Lower lobe of right lung (tissue), 2 donors: ENCODE results near the gene COL18A1. TPM values are rescaled to one million over a fixed set of nuclear protein-coding genes. Genes with fewer than 3 reads are reported as not detected.
"Not testable (repeated sequence)": the region's sequence is repeated elsewhere in the genome, so short reads cannot be mapped to it uniquely, and the experiment has no call there.

Source experiments
- ATAC-seq, 2 donors: fragments of 200-7000 bp; cut with Tn5 transposase; one replicate each; pipeline ENCODE4 v1.9.1; 2020 to 2022; ENCODE audit warnings: mild to moderate bottlenecking in 2 of 2, moderate library complexity in 2 of 2
- DNase-seq: peaks from one replicate; pipeline ENCODE4 v3.0.0-alpha.2; 2020
- H3K27ac ChIP-seq: fragments of 200-600 bp; one replicate; pipeline ENCODE4 v1.8.0; 2022
- H3K27me3 ChIP-seq: fragments of 200-600 bp; one replicate; pipeline ENCODE4 v1.8.0; 2022; ENCODE audit warnings: low read depth
- H3K36me3 ChIP-seq: fragments of 200-600 bp; one replicate; pipeline ENCODE4 v1.8.0; 2022; ENCODE audit warnings: mild to moderate bottlenecking
- H3K4me1 ChIP-seq: fragments of 200-600 bp; one replicate; pipeline ENCODE4 v1.8.0; 2022
- H3K4me3 ChIP-seq: fragments of 200-600 bp; one replicate; pipeline ENCODE4 v1.8.0; 2022; ENCODE audit warnings: mild to moderate bottlenecking
- H3K9me3 ChIP-seq: fragments of 200-600 bp; one replicate; pipeline ENCODE4 v1.8.0; 2022
- intact Hi-C: fragments of 100-400 bp; cut with DNase I; formaldehyde crosslinking; loops from one replicate; pipeline ENCODE4 v1.11.0; 2022
- total RNA-seq: library from RNA; stranded (reverse); fragmentation: NEBNext Ultra II Directional; extraction: Animal tissue kit (Norgen Biotek cat#: 25700); gene quantifications from one replicate; pipeline ENCODE4 v1.2.1, GENCODE V29; 2021
- TF ChIP-seq, protein P1 (sequence below): fragments of 200-600 bp; IDR thresholded peaks from one replicate; pipeline ENCODE4 v1.8.0; 2022; ENCODE audit warnings: antibody characterized with exemption, mild to moderate bottlenecking
- donor health status: DM: no; HTN: yes; CAD: no; lungs with severe emphysema.

Gene COL18A1
- total RNA-seq, 1 donor from 2014 or later, result 45.1 TPM

DNA sequence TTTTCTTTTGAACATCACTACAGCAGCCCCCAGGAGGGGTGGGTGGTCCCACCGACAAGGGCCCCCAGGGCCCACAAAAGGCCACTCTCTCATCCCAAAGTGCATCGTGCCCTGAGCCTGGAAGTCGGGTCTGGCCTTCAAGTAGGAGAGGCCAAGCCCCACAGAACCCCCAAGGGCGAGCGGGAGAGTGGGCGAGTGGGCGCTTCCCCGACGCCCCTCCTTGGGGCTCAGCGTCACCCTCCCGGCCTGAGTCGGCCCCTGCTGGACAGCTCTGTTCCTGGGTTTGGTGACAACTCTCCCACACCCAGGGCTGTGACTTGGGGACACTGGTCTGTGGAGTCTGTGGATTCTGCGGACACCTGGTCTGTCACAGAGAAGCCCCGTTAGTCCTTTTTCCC lies 42.2 kb upstream of the COL18A1 start:
- no peaks in the 10 kb centered on the region for H3K27me3 ChIP-seq
- no peaks in the 10 kb centered on the region for H3K9me3 ChIP-seq
- ATAC-seq (no peak), DNase-seq (peak; percentile 32)
- TF ChIP-seq, protein P1, sequence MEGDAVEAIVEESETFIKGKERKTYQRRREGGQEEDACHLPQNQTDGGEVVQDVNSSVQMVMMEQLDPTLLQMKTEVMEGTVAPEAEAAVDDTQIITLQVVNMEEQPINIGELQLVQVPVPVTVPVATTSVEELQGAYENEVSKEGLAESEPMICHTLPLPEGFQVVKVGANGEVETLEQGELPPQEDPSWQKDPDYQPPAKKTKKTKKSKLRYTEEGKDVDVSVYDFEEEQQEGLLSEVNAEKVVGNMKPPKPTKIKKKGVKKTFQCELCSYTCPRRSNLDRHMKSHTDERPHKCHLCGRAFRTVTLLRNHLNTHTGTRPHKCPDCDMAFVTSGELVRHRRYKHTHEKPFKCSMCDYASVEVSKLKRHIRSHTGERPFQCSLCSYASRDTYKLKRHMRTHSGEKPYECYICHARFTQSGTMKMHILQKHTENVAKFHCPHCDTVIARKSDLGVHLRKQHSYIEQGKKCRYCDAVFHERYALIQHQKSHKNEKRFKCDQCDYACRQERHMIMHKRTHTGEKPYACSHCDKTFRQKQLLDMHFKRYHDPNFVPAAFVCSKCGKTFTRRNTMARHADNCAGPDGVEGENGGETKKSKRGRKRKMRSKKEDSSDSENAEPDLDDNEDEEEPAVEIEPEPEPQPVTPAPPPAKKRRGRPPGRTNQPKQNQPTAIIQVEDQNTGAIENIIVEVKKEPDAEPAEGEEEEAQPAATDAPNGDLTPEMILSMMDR, result no peak
- H3K27ac ChIP-seq, result no peak overlapping the region
- H3K36me3 ChIP-seq, result no peaks in the 10 kb centered on the region
- intact Hi-C loops, result no loop called here
- peaks cover 23% of the 10 kb centered on the region for H3K4me1 ChIP-seq
- no peak overlapping the region for H3K4me3 ChIP-seq

DNA sequence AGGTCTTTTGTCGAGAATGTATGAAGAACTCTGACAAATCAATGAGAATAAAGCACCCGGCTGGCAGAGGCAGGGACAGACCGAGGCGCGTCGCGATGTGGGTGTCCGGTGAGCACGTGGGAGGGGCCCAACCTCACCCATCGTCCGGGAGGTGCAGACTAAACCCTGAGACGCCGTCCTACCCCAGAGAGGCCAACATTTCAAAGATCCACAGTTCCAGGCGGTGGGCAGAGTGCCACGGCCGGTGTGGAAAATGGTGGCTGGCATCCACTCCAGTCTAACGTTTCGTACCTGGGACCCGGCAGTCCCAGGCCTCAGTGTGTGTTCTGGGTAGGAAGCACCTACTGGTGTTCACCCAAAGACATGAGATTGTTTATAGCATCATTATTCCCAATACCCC lies 41.7 kb upstream of the COL18A1 start:
- Histone ChIP-seq H3K4me1 (peaks cover 22% of the 10 kb centered on the region), H3K27ac (peak overlapping the region; percentile 86)
- H3K36me3 ChIP-seq, H3K27me3 ChIP-seq, ATAC-seq, H3K9me3 ChIP-seq, intact Hi-C loops, H3K4me3 ChIP-seq: not testable (repeated sequence)
- DNase-seq, result peak; percentile 24

DNA sequence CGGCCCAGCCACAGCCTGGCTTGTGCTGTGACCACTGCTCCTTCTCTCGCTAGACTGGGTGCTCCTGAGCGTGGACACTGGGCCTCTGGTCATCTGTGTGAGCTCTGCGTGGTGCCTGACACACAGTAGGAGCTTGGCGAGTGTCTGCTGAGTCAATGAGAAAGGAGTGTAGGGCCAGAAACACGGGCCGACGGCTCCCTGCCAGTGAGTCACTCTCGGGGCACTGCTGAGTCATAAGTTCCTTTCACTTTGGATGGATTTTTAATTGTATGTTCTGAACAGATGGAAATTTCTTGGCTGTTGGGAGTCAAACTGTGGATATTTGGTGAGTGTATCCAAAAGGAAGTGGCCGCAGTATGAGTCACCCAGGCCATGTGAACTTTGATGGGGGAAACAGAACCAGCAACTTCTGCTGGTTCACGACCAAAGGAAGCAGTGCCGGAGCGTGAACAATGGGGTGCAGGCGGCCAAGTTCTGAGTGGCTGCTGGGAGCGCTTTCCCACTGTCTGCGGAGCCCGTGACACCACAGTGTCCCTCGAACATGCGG lies 41.0 kb upstream of the COL18A1 start:
- Histone ChIP-seq H3K27ac (peak overlapping the region; percentile 86), H3K4me3 (no peak overlapping the region), H3K36me3 (no peaks in the 10 kb centered on the region), H3K4me1 (peaks cover 22% of the 10 kb centered on the region), H3K27me3 (no peaks in the 10 kb centered on the region), H3K9me3 (no peaks in the 10 kb centered on the region)
- ATAC-seq, result peak; percentile 72 to 74
- intact Hi-C loops, result no loop called here
- TF ChIP-seq, protein P1, result no peak
- DNase-seq, result peak; percentile 59

DNA sequence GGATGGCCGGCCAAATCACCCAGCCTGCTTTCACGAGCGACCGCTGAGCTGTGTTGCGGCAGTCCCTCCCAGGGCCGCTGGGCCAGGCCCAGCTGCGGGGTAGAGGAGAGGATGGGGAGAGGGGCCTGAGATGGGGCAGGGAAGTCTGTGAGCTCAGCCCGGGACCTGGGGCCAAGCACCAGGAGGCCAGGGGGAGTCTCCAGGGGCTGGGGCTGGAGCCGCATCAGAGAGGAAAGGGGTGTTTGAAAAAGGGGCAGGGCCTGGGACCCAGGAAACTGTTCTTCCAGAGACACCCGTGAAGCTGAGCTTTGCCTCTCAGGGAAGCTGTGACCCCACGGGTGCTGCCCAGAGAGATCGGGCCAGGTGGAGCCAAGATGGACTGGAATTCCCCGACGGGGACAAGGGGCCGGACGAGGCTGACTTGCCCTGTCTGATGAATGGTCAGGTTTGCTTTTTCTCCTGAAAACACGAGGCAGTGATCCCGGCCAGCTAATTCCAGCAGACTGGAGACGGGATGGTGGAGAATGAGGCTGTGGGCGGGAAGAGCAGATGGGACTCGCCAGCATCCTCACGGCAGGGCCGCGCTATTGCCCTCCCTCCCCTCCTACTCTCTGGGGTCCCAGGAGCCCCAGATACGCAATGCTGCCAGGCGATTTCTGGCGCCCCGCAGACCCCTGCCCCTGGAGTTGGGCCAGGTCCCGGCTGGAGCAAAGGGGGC lies 40.3 kb upstream of the COL18A1 start:
- TF ChIP-seq, protein P1, result no peak
- intact Hi-C loops, result no loop called here
- peak in 1 of 2 donors; percentile 9 for ATAC-seq

DNA sequence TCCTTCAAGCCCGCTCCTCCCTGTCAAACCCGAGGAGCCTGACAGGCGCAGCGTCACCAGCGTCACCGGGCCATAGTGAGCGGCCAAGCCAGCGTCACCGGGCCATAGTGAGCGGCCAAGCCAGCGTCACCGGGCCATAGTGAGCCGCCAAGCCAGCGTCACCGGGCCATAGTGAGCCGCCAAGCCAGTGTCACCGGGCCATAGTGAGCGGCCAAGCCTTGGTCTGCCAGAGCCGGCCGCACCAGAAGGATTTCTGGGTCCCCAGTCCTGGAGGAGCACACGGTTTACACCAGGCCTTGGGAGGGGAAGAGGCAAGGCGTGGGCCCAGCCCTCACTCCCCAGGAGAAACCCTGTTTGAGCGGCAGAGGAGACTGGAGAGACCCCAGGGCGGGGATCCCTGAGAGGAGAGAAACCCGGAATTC lies 39.8 kb upstream of the COL18A1 start:
- Histone ChIP-seq H3K27me3 (no peaks in the 10 kb centered on the region), H3K4me1 (peaks cover 22% of the 10 kb centered on the region), H3K36me3 (no peaks in the 10 kb centered on the region), H3K4me3 (no peak overlapping the region), H3K9me3 (no peaks in the 10 kb centered on the region), H3K27ac (peak overlapping the region; percentile 86)
- intact Hi-C loops, result no loop called here
- TF ChIP-seq, protein P1, result no peak
- DNase-seq, result no peak
- no peak for ATAC-seq

More for the DNA sequence above, 40.3 kb upstream of the COL18A1 start:
- Histone ChIP-seq H3K36me3 (no peaks in the 10 kb centered on the region), H3K4me1 (peaks cover 22% of the 10 kb centered on the region), H3K9me3 (no peaks in the 10 kb centered on the region), H3K27ac (peak overlapping the region; percentile 86), H3K27me3 (no peaks in the 10 kb centered on the region), H3K4me3 (no peak overlapping the region)
- DNase-seq, result no peak

DNA sequence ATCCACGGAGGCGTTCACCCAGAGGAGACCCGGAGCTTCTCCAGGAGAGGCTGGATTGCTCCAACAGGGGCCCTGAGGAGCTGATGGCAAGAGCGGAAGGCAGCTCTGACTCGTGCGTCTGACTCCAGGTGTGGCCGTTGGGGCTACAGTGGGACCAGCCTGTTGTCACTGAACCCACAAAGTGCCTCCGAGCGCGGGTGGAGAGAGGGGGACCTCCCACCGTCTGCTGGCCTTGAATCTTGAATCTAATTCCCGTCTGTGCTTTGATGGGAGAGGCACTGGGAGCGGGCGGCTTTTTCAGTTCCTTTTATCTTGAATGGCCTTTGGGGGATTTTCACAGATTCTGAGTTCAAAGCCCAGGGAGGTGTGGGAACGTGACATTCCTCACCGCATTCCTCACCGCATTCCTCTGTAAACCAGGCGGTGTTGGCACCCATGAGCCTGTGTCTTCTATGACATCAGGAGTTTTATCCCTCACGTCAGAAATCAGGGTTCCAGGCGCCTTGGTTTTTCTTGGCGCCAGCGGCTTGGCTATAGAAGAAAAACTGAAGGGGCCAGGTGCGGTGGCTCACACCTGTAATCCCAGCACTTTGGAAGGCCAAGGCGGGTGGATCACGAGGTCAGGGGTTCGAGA lies 39.2 kb upstream of the COL18A1 start:
- H3K36me3 ChIP-seq, result no peaks in the 10 kb centered on the region
- ATAC-seq (no peak), DNase-seq (no peak)
- intact Hi-C loops, result no loop called here
- H3K4me1 ChIP-seq, result peaks cover 22% of the 10 kb centered on the region
- no peak overlapping the region for H3K4me3 ChIP-seq
- H3K9me3 ChIP-seq, result no peaks in the 10 kb centered on the region
- H3K27me3 ChIP-seq, result no peaks in the 10 kb centered on the region
- H3K27ac ChIP-seq, result peak overlapping the region; percentile 86
- TF ChIP-seq, protein P1, result no peak
